A549 treated with CORT108297 at 1 μM for 4 hours (cell line): ENCODE data around the gene CHGA. TPM values are rescaled to one million over a fixed set of nuclear protein-coding genes. Genes with fewer than 3 reads are reported as not detected.

Source experiments
- total RNA-seq: library from RNA; stranded (reverse); fragments of 200-300 nt; extraction: Qiagen RNA extraction; gene quantifications from 5 replicates; pipeline ENCODE4 v1.2.3, GENCODE V29; 2022

The CHGA gene
- 1.0 to 1.7 TPM (median 1.4 TPM) in 5 replicates for total RNA-seq

GRCh38 chr14:92922883-92923743 lies at the start of gene CHGA:
TSS of gene CHGA (plus strand) at chr14:92923150. CDS start at chr14:92923360, 210 bp downstream.

Other genes starting within 250 kb of the CHGA start
- gene LGMN, start 174.5 kb upstream of the CHGA start, total RNA-seq: 53.1 to 61.9 TPM (median 60.2 TPM) in 5 replicates
- 21.3 to 31.2 TPM (median 26.8 TPM) in 5 replicates for gene GOLGA5, start 128.8 kb upstream of the CHGA start, total RNA-seq
- 46.1 to 57.9 TPM (median 53.5 TPM) in 5 replicates for gene ITPK1, start 192.8 kb downstream of the CHGA start, total RNA-seq